Peyer's patch (tissue), 4 donors: ENCODE measurements around the gene NDUFS5. TPM values are rescaled to one million over a fixed set of nuclear protein-coding genes. Genes with fewer than 3 reads are reported as not detected.
"Not testable (repeated sequence)": the region's sequence is repeated elsewhere in the genome, so short reads cannot be mapped to it uniquely, and the experiment has no call there.

Experiments used
- DNase-seq, 3 donors: peaks; one replicate each; pipeline ENCODE4 v3.0.0-alpha.2; 2017 to 2019
- H3K27ac ChIP-seq, 4 donors: fragments of 200-600 bp; sonication (generic); one replicate each; pipeline ENCODE4 v1.5.1; 2016 to 2019
- H3K27me3 ChIP-seq, 2 donors: fragments of 200-600 bp; sonication (generic); one replicate each; pipeline ENCODE4 v1.5.1; 2019
- H3K36me3 ChIP-seq, 3 donors: fragments of 200-600 bp; sonication (generic); one replicate each; pipeline ENCODE4 v1.5.1; 2016 to 2019
- H3K4me1 ChIP-seq, 4 donors: fragments of 200-600 bp; sonication (generic); one replicate each; pipeline ENCODE4 v1.5.1; 2016 to 2019
- H3K4me3 ChIP-seq, 4 donors: fragments of 200-600 bp; sonication (generic); 1 replicate in 3 of 4; 2 replicates in 1 of 4; pipeline ENCODE4 v1.5.1; 2016 to 2019; ENCODE audit warnings: mild to moderate bottlenecking in 1 of 4
- H3K9me3 ChIP-seq, 4 donors: fragments of 200-600 bp; sonication (generic); one replicate each; pipeline ENCODE4 v1.5.1; 2016 to 2019; ENCODE audit warnings: mild to moderate bottlenecking in 1 of 4
- POLR2A ChIP-seq, 2 donors: fragments of 450-650 bp; IDR thresholded peaks; one replicate each; pipeline ENCODE4 v1.5.1; 2017; ENCODE audit warnings: antibody characterized with exemption in 2 of 2, mild to moderate bottlenecking in 2 of 2, moderate library complexity in 2 of 2
- total RNA-seq, 4 donors: library from RNA; depleted of rRNA; stranded (reverse); fragments of >200 nt; gene quantifications; one replicate each; pipeline ENCODE4 v1.1.0, GENCODE V29; 2016
- TF ChIP-seq, protein P1 (sequence below), 6 experiments: fragments of 450-650 bp in 4 of 6; fragments of 200-600 bp in 2 of 6; sonication (generic) in 1 of 6; IDR thresholded peaks; one replicate each; pipeline ENCODE4 v1.5.1; 2017 to 2019; ENCODE audit warnings: antibody characterized with exemption in 6 of 6, mild to moderate bottlenecking in 3 of 6, moderate library complexity in 1 of 6

NDUFS5 gene
- total RNA-seq, 4 donors from 2014 or later = 192 to 562 (median 213) TPM

- no peaks in the 10 kb centered on the region for H3K9me3 ChIP-seq
- no peaks in the 10 kb centered on the region for H3K27me3 ChIP-seq
- H3K4me1 ChIP-seq = no peaks in the 10 kb centered on the region
- H3K36me3 ChIP-seq = peaks cover 0 to 13% (median 0%) of the 10 kb centered on the region in 3 donors
- H3K4me3 ChIP-seq = no peak overlapping the region
- TF ChIP-seq, protein P1, sequence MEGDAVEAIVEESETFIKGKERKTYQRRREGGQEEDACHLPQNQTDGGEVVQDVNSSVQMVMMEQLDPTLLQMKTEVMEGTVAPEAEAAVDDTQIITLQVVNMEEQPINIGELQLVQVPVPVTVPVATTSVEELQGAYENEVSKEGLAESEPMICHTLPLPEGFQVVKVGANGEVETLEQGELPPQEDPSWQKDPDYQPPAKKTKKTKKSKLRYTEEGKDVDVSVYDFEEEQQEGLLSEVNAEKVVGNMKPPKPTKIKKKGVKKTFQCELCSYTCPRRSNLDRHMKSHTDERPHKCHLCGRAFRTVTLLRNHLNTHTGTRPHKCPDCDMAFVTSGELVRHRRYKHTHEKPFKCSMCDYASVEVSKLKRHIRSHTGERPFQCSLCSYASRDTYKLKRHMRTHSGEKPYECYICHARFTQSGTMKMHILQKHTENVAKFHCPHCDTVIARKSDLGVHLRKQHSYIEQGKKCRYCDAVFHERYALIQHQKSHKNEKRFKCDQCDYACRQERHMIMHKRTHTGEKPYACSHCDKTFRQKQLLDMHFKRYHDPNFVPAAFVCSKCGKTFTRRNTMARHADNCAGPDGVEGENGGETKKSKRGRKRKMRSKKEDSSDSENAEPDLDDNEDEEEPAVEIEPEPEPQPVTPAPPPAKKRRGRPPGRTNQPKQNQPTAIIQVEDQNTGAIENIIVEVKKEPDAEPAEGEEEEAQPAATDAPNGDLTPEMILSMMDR (IDR thresholded peaks at IDR 0.05) = no peak
- TF ChIP-seq POLR2A (IDR thresholded peaks at IDR 0.05) = no peak
- no peak overlapping the region for H3K27ac ChIP-seq
- DNase-seq = peak in 1 of 3 donors; percentile 28
Observed at GRCh38 chr1:39050001-39050400, 23.9 kb downstream of the NDUFS5 start.

- not testable (repeated sequence) for H3K4me1 ChIP-seq, H3K27me3 ChIP-seq, H3K9me3 ChIP-seq, H3K27ac ChIP-seq, H3K4me3 ChIP-seq
- peak in 1 of 3 donors; percentile 13 for DNase-seq
- peaks cover 0 to 13% (median 0%) of the 10 kb centered on the region in 3 donors for H3K36me3 ChIP-seq
Observed at GRCh38 chr1:39051193-39051850, 25.2 kb downstream of the NDUFS5 start.

- Histone ChIP-seq H3K27me3 (no peaks in the 10 kb centered on the region), H3K9me3 (no peaks in the 10 kb centered on the region), H3K27ac (no peak overlapping the region), H3K36me3 (peaks cover 0 to 12% (median 0%) of the 10 kb centered on the region in 3 donors), H3K4me1 (no peaks in the 10 kb centered on the region), H3K4me3 (no peak overlapping the region)
- no peak for TF ChIP-seq POLR2A (IDR thresholded peaks at IDR 0.05)
- TF ChIP-seq, protein P1 (IDR thresholded peaks at IDR 0.05) = no peak
- no peak for DNase-seq
Observed at GRCh38 chr1:39051956-39052355, 25.8 kb downstream of the NDUFS5 start.

- H3K4me3 ChIP-seq, H3K4me1 ChIP-seq, H3K36me3 ChIP-seq, H3K9me3 ChIP-seq, H3K27me3 ChIP-seq, DNase-seq, H3K27ac ChIP-seq: not testable (repeated sequence)
Observed at GRCh38 chr1:39055213-39055710, 29.1 kb downstream of the NDUFS5 start.

- not testable (repeated sequence) for H3K4me1 ChIP-seq, DNase-seq, H3K27me3 ChIP-seq, H3K36me3 ChIP-seq, H3K4me3 ChIP-seq, H3K27ac ChIP-seq, H3K9me3 ChIP-seq
Observed at GRCh38 chr1:39061516-39061915, 35.4 kb downstream of the NDUFS5 start.

DNA sequence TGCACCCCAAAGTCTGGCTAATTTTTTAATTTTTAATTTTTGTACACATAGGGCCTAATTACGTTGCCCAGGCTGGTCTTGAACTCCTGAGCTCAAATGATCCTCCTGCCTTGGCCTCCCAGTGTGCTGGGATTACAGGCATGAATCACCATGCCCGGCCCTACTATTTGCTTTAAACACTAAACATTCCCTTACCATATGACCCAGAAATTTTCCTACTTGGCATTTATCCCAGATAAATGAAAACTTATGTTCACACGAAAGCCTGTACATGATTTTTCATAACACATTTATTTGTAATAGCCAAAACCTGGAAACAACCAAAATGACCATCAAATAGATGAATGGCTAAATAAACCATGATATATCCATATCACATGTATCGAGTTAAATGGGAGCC is 35.8 kb downstream of the NDUFS5 start:
- Histone ChIP-seq H3K4me1 (no peaks in the 10 kb centered on the region), H3K4me3 (no peak overlapping the region), H3K9me3 (no peaks in the 10 kb centered on the region), H3K36me3 (no peaks in the 10 kb centered on the region), H3K27ac (no peak overlapping the region), H3K27me3 (no peaks in the 10 kb centered on the region)
- no peak for DNase-seq
- TF ChIP-seq, protein P1 (IDR thresholded peaks at IDR 0.05) = no peak
- no peak for TF ChIP-seq POLR2A (IDR thresholded peaks at IDR 0.05)

- no peaks in the 10 kb centered on the region for H3K36me3 ChIP-seq
- DNase-seq = no peak
- TF ChIP-seq POLR2A (IDR thresholded peaks at IDR 0.05) = no peak
- TF ChIP-seq, protein P1 (IDR thresholded peaks at IDR 0.05) = no peak
- H3K9me3 ChIP-seq = no peaks in the 10 kb centered on the region
- H3K27ac ChIP-seq = no peak overlapping the region
- H3K4me1 ChIP-seq = no peaks in the 10 kb centered on the region
- no peaks in the 10 kb centered on the region for H3K27me3 ChIP-seq
- H3K4me3 ChIP-seq = no peak overlapping the region
Observed at GRCh38 chr1:39063191-39063590, 37.0 kb downstream of the NDUFS5 start.
